Fibroblast of pulmonary artery (primary cell): ENCODE measurements around the gene DDX50.

Experiments used
- DNase-seq: peaks from one replicate; pipeline ENCODE4 v3.0.0-alpha.2; 2010; ENCODE audit warnings: low read depth
- H3K4me3 ChIP-seq: replicated peaks from 2 replicates; pipeline ENCODE4 v1.5.1; 2011; ENCODE audit warnings: low read depth, mild to moderate bottlenecking, control low read depth, low read length, moderate library complexity
- CTCF ChIP-seq: IDR thresholded peaks from 2 replicates; pipeline ENCODE4 v1.5.1; 2011; ENCODE audit warnings: mild to moderate bottlenecking, control low read depth, low read length, inconsistent platforms; ENCODE audit errors: missing control alignments

Gene DDX50

GRCh38 chr10:68878496-68878895, 22.6 kb upstream of the DDX50 start:
- no peak for TF ChIP-seq CTCF
- DNase-seq, result no peak
- H3K4me3 ChIP-seq, result no peak overlapping the region

GRCh38 chr10:68879628-68880027, 21.5 kb upstream of the DDX50 start:
- H3K4me3 ChIP-seq, result no peak overlapping the region
- no peak for DNase-seq
- no peak for TF ChIP-seq CTCF

GRCh38 chr10:68880181-68880580, 20.9 kb upstream of the DDX50 start:
- no peak for DNase-seq
- no peak for TF ChIP-seq CTCF
- H3K4me3 ChIP-seq, result no peak overlapping the region

GRCh38 chr10:68895041-68895440, 6.1 kb upstream of the DDX50 start:
- DNase-seq, result no peak
- TF ChIP-seq CTCF, result no peak
- no peak overlapping the region for H3K4me3 ChIP-seq

- H3K4me3 ChIP-seq, result no peak overlapping the region
- TF ChIP-seq CTCF, result peak; percentile 55
- peak; percentile 85 for DNase-seq
Measured at GRCh38 chr10:68897336-68897741, 3.8 kb upstream of the DDX50 start.

GRCh38 chr10:68899186-68899745, 1.8 kb upstream of the DDX50 start:
- TF ChIP-seq CTCF, result no peak
- H3K4me3 ChIP-seq, result no peak overlapping the region
- DNase-seq, result no peak

- no peak for DNase-seq
- peak overlapping the region; percentile 69 for H3K4me3 ChIP-seq
- TF ChIP-seq CTCF, result no peak
Measured at GRCh38 chr10:68900427-68901104, 549 bp upstream of the DDX50 start.
